ENCODE measurements around the gene PIP5K1C.

The PIP5K1C gene

GRCh38 chr19:3700242-3701032 lies at the start of gene PIP5K1C:
Gene PIP5K1C, minus strand, starts transcription at chr19:3700468. Its CDS starts 78 bp downstream, at chr19:3700390.
- peak; percentile 90 to 96 (median 90) for DNase-seq (ENCODE audit: low read depth in 4 of 4, low spot score in 1 of 4)

DNA sequence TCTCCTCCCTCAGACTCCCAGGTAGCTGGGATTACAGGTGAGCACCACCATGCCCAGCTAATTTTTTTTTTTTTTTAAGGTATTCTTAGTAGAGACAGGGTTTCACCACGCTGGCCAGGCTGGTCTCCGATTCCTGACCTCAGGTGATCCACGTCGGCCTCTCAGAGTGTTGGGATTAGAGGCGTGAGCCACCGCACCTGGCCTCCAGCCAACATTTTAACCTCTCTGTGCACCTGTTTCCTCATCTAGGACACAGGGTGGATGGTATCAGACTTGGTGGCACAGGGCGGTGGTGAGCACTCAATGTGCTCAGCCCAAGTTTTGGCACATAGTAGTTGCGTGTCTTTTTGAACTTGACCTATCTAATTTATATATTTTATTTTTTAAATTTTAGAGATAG lies 48.7 kb upstream of the PIP5K1C start:
- DNase-seq (ENCODE audit: low read depth in 4 of 4, low spot score in 1 of 4): no peak

GRCh38 chr19:3746371-3747056 lies 46.2 kb upstream of the PIP5K1C start:
- DNase-seq (ENCODE audit: low read depth in 4 of 4, low spot score in 1 of 4): no peak

GRCh38 chr19:3745363-3746045 lies 45.2 kb upstream of the PIP5K1C start:
- no peak for DNase-seq (ENCODE audit: low read depth in 4 of 4, low spot score in 1 of 4)

- DNase-seq (ENCODE audit: low read depth in 4 of 4, low spot score in 1 of 4): no peak
Observed at GRCh38 chr19:3743486-3743885, 43.2 kb upstream of the PIP5K1C start.

DNA sequence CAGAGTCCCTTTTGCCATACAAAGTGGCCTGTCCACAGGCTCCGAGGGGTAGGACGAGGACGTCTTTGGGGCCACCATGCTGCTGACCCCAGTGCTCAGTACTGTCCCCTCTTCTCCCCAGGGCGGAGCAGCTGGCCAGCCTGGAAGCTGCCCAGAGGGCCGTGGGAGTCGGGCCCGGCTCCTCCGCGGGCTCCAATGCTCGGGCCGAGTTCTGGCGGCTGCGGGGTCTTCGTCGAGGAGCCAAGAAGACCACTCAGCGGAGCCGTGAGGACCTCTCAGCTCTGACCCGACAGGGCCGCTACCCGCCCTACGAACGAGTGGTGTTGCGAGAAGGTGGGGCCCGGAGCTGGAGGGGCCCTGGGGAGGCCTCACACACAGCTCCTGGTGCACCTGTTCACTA lies 40.2 kb upstream of the PIP5K1C start:
- DNase-seq (ENCODE audit: low read depth in 4 of 4, low spot score in 1 of 4): no peak

DNA sequence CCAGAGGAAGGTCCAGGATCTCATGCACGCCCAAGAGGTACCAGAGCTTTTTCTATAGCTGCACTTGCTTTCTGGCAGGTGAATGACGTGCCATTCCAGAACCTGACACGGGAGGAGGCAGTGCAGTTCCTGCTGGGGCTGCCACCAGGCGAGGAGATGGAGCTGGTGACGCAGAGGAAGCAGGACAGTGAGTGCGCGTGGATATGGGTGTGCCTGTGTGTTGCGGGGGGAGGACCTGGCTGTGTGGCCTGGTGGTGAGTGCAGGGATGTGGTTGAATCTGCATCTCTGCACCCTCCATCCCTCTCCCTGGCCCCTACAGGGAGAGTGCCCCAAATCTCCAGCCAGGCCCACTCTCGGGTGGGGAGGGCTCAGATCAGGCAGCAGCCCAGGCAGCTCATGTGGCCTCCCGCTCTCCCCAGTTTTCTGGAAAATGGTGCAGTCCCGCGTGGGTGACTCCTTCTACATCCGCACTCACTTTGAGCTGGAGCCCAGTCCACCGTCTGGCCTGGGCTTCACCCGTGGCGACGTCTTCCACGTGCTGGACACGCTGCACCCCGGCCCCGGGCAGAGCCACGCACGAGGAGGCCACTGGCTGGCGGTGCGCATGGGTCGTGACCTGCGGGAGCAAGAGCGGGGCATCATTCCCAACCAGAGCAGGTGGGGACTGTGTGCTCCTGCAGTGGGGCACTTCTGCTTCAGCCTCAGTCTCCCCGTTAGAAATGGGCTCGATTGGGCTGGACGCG lies 38.4 kb upstream of the PIP5K1C start:
- no peak for DNase-seq (ENCODE audit: low read depth in 4 of 4, low spot score in 1 of 4)

DNA sequence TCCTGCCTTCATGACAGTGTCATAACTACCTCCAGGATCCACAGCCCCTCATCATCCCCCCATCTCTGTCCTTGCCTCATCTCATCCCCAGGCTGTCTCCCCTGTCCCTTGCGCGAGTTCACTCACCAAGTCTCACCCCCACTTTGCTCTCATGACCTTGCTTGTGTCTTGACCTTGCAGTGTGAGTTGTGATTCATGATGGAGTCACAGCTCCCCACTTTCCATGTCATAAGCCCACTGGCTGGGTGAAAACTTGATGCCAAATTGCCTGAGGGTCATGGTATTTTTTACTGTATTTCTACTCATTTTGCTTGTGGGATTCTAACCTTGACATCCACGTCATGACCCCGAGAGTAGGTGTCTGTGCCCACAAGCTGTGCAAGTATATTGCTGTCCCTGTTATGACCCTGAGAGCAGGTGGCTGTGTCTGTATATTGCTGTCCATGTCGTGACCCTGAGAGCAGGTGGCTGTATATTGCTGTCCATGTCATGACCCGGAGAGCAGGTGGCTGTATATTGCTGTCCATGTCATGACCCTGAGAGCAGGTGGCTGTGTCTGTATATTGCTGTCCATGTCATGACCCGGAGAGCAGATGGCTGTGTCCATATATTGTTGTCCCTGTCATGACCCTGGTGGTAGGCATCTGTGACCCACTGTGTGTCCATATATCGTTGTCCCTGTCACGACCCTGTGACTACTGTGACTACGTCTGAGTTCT lies 37.4 kb upstream of the PIP5K1C start:
- no peak for DNase-seq (ENCODE audit: low read depth in 4 of 4, low spot score in 1 of 4)

GRCh38 chr19:3736106-3736724 lies 35.9 kb upstream of the PIP5K1C start:
- DNase-seq (ENCODE audit: low read depth in 4 of 4, low spot score in 1 of 4): no peak

- no peak for DNase-seq (ENCODE audit: low read depth in 4 of 4, low spot score in 1 of 4)
Observed at GRCh38 chr19:3734310-3734600, 34.0 kb upstream of the PIP5K1C start.

GRCh38 chr19:3733549-3734309 lies 33.5 kb upstream of the PIP5K1C start:
- no peak for DNase-seq (ENCODE audit: low read depth in 4 of 4, low spot score in 1 of 4)

- no peak for DNase-seq (ENCODE audit: low read depth in 4 of 4, low spot score in 1 of 4)
Observed at GRCh38 chr19:3732108-3732507, 31.8 kb upstream of the PIP5K1C start.

GRCh38 chr19:3730457-3730958 lies 30.2 kb upstream of the PIP5K1C start:
- DNase-seq (ENCODE audit: low read depth in 4 of 4, low spot score in 1 of 4): no peak

- no peak for DNase-seq (ENCODE audit: low read depth in 4 of 4, low spot score in 1 of 4)
Observed at GRCh38 chr19:3725640-3726310, 25.5 kb upstream of the PIP5K1C start.

DNA sequence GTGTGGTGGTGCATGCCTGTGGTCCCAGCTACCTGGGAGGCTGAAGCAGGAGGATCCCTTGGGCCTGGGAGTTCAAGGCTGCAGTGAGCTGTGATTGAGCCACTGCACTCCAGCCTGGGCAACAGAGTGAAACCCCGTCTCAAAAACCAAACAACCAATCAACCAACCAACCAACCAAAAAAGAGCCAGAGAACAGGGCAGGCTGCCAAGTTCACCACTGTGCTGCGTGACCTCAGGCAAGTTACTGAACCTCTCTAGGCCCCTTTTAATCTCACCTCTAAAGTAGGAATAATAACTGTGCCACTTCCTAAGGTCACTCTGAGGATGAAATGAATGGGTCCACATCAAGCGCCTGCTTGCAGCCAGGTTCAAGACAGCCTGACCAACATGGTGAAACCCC lies 24.9 kb upstream of the PIP5K1C start:
- no peak for DNase-seq (ENCODE audit: low read depth in 4 of 4, low spot score in 1 of 4)

- DNase-seq (ENCODE audit: low read depth in 4 of 4, low spot score in 1 of 4): no peak
Observed at GRCh38 chr19:3723883-3724282, 23.6 kb upstream of the PIP5K1C start.

DNA sequence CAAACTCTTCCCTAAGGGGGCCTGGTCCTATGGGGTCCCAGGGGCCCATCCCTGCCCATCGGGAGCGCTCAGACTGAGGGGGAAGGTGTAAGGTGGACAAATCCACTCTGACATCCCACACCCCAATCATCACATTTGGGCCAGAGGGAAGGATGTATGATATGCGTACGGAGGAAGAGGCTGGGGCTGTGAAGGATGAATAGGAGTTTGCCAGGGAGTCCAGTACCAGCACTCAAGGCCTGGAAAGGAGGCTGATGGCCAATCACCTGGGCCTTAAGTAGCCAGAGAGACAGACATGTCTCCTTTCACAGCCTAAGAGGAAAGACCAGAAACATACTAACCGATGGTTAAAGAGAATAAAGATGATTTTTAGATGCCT lies 22.8 kb upstream of the PIP5K1C start:
- DNase-seq (ENCODE audit: low read depth in 4 of 4, low spot score in 1 of 4): no peak

GRCh38 chr19:3722443-3723109 lies 22.3 kb upstream of the PIP5K1C start:
- no peak for DNase-seq (ENCODE audit: low read depth in 4 of 4, low spot score in 1 of 4)
